HG03135 (cell line): ENCODE data around the gene NFIA.

Experiments used
- ATAC-seq: cut with Tn5 transposase; IDR thresholded peaks from one replicate; pipeline ENCODE4 v1.9.1; 2021; ENCODE audit warnings: mild to moderate bottlenecking, moderate library complexity; ENCODE audit not compliant: unreplicated experiment

The NFIA gene

DNA sequence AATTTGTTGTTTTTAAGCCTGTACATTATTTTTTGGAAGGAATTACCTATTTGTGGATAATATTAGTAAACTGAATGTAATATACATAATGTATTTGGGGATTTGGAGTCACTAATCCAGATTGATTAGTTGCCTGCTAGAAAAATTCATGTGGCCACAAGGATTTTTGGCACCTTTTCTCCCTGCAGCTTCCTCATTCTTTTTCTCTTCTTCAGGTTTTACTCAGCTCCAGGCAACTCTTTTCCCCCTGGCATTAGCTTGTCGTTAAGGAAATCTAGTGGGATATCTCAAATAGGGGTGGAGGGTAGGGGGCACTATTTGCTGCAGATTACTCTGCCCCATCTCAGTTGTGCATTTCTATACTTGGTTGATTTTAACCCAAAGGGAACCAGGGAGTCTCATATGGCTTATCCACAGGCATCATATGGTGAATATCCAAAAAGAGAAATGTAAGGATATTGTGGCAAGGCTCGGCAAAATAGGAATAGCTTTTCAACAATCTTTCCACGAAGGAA lies 203.1 kb downstream of the NFIA start:
- ATAC-seq: no peak

DNA sequence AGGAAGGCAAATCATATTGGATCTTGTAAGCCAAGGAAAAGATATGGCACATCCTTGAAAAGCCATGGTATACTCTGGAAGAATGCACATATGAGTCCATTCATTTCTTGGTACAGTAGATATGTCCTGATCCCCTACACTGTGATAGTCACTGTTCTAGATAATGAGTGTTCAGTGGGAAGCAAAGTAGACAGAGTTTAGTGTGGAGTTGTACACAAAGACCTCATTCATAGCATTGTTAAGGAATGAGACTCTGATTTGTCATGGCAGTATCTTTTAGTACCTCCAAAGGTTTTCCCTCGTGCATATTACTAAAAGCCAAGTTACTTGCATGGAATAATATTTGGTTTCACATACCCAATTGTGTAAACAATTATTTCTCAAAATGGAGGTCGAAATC lies 204.7 kb downstream of the NFIA start:
- ATAC-seq: no peak

DNA sequence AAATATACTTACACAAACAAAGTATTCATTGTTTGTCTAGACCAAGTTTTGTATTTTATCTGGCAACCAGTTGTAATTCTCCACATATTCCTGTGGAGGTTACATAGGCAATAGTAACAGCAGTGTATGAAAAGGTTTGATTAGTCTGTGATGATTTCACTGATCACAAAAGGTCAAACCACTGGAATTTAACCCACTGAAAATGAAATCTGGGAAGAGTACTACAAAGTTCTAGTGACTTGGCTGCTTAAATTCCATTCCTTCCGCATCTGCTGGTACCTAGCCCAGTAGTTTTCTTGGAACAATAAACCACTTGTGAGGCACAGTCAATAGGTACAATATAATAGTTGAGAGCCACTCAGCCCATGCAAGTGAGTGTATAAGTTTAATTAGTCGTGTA lies 205.4 kb downstream of the NFIA start:
- no peak for ATAC-seq

DNA sequence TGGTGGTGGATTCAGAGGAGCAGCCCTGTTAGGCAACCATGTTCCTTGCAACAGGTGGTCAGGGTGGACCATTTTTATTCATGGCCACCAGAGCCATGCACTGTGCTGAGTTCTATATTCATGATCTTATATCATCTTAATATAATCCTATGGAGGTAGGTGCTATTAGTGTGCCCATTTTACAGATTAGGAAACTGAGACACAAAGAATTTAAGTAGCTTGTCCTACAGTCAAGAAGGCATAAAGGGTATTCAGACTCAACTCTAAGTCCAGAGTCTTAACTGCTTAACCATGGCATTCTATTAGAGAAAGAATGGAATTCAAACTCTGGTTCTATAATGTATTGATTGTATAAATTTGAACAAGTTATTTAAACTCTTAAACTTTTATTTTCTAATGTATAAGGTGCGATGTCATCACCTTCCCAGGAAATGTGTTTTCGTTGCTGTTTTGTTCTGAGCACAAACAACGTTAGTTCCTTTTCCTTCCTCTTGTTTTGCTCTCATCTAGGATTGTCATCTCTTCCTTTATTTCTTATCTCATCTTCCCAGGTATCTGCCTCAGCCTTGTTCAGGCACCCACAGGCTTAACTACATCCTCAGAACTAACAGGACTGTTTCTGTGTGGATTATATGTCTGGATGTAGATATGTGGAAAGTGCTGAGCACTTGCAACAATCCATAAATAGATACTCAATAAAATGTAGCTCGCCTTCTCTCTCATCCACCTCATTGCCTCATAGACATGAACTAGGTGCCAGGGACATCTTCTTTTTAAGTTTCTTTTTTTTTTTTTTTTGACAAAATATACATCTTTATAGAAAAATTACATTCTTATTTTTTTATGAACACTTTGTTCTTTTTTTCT lies 207.1 kb downstream of the NFIA start:
- ATAC-seq: no peak

DNA sequence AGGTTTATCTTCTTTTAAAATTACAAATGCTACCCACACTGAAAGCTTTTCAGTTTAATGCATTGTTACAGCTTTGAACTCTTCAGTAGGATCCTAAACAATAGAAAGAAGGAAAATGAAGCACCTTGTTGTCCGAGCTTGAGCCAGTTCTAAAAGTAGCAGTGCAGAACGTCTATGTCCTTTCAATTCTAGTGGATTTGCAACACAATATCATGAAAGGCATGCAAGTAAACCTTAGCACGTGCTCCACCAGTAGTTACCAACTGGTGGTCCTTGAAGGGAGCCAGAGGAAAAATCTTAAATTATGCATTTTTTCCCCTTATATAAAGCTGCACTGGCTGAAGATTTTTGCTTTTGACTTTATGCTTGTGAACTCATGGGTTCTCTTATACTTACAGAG lies 208.2 kb downstream of the NFIA start:
- no peak for ATAC-seq

DNA sequence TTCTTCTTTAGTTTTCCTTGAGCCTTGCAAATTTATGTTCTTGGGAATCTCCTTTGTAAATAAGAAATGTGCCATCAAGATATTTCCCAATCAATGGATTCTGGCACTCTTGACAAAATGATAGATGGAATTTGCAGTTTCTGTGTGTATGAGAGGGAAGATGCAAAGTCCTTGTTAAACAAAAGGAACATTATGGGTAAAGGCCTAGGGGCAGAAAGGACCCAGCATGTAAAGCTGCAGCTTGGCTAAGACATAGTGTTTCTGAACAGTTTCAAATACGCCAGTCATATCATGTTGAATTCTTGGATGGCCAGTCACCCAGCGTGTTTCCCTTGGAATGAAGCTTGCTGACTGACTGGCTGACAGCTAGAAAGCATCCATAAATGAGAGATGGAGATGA lies 210.8 kb downstream of the NFIA start:
- ATAC-seq: no peak

DNA sequence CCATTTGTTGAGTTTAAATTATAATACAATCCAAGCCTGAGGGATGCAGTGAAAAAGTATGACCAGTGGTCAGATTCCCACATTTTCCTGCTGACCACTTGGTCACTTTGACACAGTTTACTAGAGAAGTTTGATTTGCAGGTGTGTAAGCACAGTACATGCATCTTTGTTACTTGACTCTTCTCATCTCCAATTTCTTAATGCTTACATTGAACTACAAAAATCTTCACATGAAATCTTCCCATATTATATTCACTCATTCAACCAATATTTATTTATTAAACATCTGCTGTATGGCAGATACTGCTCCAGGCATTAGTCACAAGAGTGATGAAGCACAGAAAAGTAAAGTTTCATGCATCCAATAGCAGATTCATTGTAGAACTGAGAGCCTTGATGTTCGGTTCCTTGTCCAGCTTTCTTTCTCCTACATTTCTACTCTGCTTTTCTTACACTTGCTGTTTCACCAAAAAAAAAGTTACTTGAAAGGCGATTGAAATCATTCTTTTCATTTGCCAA lies 211.7 kb downstream of the NFIA start:
- no peak for ATAC-seq

DNA sequence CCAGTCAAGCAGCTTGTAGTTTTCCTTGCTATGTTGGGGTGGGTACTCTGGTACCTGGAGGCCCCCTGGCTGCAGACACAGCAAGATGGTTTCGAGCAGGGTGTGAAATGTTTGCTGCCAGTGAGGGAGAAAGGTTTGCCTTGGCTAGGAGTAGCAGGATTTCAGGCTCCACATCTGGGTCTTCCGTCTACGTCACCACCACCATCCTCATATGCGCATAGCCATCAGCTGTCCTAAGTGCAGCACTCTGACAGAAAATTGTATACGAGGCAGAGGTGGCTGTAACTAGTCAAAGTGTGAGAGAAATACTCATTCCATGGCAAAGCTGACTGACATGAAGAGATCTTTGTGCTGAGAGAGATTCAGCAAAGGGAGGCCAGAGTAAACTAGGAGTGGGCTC lies 212.6 kb downstream of the NFIA start:
- no peak for ATAC-seq

DNA sequence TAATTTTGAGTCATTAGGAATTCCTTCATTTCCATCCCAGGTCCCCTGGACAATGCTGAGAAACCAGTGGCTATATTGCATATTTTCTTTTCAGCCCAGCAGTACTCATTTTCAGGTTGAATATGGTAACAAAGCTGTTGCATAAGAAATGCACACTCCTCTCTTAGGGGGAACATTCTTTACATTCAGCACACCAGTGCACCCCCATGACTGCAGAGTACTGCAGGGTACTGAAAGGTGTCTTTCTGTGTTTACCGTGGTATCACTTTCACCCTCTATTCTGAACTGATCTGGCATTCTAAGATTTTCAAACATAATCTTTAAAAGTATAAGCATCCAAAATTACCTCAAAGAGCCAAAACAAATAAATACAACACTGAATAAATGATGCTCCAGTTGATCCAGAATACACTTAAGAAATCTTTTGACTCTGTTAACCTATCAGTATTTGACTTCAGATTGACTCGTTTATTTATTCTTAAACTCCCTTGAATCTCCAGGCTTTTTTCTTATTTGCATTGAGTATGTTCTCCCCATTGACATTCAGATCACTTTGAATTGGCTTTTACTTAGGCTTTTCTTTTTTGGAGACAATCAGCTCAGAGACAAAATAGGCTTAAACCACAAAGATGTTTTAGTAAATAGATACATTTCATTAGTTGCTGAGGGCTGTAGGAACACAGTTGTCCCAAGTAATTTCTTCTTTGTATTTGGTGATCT lies 213.6 kb downstream of the NFIA start:
- no peak for ATAC-seq

DNA sequence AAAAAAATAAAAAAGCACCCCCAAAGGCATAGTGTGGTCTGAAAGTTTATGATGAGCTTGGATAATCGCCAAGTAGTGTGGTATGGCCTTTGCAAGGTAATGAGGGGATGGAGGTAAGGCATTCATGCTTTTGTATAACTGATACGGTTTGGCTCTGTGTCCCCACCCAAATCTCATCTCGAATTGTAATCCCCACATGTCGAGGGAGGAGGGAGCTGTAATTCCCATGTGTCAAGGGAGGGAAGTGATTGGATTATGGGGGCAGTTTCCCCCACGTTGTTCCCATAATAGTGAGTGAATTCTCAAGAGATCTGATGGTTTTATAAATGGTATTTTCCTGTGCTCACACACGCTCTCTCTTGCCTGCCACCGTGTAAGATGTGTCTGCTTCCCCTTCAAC lies 215.5 kb downstream of the NFIA start:
- ATAC-seq: no peak

DNA sequence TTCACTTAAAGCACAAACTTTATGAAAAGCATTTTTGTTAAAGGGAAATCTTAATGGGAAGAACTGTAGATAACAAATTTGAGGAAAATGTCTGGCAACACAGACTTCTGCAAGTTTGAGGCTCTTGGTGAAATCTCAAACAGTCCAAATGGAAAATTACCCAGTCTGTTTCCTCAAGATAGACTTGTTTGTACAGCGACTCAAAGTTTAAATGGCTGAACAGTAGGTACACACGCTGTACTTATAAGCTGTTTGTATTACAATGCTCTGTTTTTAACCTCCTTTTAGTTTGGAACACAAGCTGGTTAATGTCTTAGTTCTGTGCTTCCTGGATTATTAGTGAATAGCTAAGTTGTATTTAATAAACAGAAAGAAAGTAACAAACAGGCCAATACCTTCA lies 217.1 kb downstream of the NFIA start:
- ATAC-seq: no peak

DNA sequence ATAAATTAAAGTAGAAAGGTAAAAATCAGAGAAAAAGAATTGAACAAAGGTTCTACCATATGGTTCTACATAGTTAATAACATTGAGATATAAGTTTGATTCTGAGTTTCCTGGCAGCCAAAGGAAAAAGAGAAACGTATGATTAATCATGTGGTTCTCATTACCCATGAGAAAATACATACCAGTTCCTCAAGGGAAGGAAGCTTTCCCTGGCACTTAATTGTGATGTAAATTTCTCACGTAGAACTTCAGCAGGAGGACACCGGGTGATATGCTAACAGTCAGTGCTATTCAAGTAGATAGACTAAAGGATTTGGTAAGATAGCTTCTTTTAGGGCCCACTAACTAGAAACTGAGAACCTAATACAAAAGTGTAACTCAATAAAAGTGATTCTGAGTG lies 218.5 kb downstream of the NFIA start:
- no peak for ATAC-seq

DNA sequence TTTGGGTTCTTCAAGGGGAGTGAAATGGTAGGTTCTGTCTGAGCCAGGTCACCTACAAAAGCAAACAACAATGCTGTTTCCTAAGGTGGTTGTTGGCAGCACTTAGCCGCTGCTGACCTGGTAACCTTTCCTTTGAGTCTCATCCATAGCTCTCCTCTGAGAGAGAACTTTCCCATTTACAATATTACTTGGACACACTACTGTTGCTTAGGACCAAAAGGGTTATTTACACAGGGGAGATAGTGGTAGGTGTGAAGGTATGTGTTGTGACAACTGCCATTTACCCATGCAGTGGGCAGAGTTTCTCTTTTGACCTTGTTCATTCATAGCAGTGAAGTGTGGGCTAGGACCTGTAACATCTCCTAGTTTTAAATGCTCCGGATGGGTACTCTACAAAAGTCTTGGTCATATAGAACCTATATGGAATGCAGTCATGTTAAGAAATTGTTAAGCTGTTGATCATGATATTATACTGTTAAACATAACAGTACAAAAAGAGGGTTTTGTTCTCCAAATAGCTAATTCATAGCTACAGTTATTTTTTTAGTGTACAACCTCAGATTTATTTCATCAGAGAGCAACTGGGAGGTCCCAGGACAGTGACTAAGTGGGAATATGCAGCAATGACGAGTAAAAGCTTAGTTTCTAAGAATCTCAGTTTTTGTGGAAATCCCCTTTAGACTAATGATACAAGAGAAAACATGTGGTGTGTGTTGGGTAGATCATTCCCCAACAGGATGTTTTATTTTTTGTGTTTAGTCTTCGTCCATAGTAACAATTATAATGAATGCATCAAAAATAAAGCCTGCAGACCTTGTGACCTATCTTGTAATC lies 219.7 kb downstream of the NFIA start:
- ATAC-seq: no peak

DNA sequence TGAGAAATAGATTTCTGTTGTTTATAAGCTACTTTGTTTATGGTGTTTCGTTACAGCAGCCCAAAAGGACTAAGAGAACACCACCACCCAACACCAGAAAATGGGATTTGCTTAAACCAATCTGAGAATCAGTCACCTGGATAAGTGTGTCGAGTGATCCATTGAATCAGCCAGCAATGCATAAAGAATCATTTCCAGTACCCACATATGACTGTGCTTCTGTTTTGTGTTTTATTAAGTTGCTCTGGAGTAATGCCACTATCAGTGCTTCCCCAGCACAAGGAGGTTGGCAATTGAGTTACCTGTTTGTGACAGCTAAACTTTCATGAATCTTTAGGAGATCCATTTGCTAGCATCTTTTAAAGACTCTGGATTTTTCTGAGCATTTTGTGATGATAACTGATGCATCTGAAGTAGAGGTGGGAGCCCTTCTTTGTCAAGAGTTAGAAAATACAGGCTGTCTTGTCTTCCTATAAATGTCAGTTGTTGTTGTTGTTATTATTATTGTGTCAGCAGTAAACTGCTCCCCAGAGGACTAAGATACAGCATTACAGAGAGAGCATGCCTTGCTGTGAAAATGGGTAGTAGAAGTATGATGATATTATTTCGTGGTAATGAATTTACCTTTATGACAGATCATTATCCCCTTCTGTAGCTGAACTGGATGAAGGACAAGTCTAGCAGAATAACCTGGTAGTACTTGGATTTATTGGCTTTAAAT lies 225.2 kb downstream of the NFIA start:
- no peak for ATAC-seq

DNA sequence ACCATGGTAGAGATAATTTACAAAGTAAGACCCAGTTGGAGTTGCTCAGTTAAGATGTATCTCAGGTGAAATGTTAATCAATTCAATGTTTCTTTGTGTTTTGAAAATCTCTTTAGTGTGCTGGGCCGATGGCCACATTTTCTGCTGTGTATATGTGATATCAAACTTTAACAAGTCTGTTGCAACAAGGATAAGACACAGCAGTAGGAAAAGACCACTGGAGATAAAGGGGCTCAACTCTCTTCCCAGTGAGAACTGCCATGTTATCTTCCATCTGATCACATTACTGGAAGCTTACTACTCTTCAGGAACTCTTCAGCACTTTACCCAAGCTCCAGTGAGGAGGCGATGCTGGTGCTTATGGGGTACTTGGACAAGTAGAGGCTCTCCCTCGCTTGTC lies 227.7 kb downstream of the NFIA start:
- ATAC-seq: no peak

DNA sequence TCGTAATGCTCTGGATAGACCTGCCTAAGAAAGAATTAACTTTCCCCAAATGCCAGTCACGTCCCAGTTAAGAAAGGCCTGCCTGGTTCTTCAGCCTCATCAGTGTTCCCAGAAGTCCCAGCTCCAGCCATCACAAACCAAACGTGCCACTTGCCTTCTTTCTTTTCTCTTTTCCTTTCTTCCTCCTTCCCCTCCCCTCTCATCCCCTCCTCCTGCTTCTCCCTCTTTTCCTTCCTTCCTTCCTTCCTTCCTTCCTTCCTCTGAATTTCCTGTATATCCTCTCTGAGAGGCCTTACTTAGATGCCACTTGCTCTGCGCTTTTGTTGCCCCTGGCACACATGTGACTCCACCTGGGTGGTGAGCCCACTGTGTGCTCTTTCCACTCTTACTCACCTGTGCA lies 228.2 kb downstream of the NFIA start:
- ATAC-seq: no peak

DNA sequence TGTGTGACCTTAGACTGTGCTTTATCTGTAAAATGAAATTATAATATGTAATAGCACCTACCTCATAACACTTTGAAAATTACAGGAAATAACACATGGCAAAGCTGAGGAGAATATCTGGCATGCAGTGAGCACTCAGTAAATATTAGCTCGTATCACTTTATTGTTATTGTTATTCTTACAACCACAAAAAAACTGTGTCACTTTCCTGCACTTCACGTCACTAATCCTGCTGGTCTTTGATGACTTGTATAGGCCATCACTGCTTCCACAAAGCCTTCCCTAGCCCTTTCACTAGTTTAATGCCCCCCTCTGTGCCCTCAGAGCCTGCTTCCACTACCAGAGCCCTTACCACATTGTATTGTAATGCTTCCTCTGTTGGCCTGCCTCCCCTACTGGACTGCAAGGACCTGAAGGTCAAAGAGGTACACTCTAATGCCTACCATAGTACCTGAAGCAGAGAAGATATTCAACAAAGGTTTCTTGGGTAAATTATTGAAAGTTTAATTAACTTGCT lies 231.6 kb downstream of the NFIA start:
- no peak for ATAC-seq

DNA sequence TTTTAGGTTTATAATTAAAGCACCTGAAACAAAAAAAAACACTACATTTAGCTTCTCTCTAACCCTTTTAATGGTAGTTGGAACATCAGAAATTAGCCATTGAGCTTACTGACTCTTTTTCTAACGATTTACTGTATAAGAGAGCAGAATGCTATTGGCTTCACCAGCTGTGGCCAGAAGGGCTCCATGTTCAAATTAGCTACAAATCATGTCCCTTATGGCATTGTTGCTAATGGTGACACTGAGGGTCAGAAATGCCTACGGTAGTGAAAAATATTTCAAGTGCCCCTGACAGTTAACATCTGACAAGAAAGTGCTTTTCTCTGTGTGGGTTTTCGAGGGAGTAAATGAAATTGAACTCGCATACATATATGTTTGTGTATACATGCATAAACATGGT lies 232.7 kb downstream of the NFIA start:
- no peak for ATAC-seq

DNA sequence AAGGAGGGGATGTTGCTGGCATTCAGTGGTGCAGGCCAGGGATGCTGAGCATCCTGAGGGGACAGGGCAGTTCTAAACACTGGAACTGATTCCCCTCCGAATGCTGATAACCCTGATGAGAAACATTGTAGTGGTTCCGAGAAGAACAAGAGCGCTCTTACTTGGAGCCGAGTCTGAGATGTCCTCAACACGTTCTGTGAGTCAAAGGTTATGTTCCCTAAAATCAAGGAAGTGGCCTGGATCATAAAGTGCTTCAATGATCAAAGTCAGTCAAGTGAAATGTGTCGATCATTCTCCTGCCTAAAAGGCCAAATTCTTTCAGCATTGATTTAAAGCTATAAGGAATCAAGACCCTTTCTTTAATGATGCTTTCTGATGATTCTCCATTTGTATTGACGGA lies 234.1 kb downstream of the NFIA start:
- no peak for ATAC-seq
